Activated naive CD4-positive, alpha-beta T cell treated with Interleukin-2 at 50 U/mL for 16 hours (primary cell): ENCODE measurements around the gene TAS2R1.
"Not testable (repeated sequence)": the region's sequence is repeated elsewhere in the genome, so short reads cannot be mapped to it uniquely, and the experiment has no call there.

Source experiments
- DNase-seq: peaks from one replicate; pipeline ENCODE4 v3.0.0-alpha.2; 2020

TAS2R1 gene

DNA sequence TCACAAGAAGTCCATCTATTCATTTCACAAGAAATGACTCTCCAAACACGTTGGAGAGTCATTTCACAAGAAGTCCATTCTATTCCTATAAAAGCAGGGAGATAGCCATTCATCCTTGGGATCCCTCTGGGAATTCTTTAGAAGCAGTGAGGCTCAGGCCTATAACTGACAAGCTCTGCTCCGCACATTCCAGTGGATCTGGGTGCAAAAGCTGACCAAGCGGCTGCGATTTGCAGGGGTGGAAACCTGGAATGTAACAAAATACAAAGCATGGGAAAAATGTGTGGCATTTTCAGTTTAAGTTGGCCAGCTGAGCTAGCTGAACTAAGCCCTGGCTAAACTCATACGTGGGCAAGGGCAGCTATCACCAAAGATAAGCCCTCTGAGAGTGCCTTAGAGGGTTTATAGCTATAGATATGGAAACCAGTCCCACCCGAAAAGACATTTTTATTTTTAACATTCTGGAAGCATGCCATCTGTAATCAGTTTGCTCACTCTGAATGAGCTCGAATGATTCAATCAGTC lies 8.7 kb downstream of the TAS2R1 start:
- no peak for DNase-seq

DNA sequence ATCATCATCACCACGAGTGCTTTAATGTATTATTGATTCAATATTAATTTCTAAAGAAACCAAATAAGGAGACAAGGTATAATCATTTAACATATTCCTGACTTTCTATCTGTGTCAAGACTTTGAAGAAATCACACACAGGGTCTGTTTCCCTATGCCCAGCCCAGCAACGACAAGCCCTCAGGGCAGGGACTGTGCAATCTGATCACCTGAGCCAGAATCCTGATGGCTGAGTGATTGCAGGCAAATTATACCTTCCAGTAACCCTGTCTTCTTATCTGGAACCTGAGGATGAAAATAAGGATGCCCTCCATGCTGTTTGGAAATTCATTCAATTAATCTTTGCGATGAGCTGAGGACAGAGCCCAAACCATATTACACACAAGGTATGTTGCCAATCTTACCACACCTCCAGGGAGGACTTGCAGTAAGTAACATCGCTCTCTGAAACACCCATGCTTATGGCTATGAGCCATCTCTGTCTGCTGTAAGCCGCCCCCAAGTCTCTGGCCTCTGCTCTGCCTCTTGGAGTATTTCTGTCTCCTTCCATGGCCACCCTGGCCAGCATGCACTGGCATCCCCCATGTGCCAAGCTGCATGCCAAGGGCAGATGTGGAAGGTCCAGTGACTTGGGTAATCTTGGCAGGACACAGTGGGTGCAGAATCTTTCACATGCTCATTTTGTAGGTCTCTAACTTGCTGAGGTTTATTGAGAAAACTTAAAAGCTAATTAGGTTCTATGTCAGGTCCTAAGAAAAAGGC lies 10.6 kb downstream of the TAS2R1 start:
- DNase-seq: no peak

DNA sequence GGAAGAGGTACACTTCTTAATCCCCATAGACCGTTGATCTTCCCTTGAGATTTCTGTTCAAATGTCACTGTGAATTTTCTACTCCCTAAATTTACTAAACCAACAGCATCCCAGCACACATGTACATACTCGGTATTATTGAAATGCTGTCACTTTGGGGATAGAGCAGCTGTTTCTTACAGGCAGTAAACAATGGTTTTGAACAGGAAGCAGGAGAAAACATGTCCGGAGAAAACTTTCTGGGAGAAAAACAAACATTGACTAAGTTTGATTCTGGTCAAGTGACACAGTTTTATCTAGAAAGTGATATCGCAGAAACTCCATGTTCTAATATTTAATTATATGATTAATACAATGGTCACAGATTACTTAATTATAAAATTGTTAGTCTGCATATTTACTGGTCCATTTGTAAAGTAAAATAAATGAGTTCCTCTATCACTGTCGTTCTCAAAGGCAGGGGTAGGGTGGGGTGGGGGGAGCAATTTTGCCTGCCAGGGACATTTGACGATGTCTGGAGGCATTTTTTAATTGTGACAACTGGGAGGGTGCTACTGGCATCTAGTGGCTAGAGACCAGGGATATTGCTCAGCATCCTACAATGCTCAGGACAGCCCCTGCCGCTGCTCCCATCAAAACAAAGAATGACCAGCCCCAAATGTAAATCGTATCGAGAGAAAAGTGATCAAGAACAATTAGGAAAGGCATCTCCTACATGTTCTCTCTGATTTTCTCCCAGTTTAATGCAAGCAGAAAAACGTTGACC lies 12.2 kb downstream of the TAS2R1 start:
- DNase-seq: no peak

DNA sequence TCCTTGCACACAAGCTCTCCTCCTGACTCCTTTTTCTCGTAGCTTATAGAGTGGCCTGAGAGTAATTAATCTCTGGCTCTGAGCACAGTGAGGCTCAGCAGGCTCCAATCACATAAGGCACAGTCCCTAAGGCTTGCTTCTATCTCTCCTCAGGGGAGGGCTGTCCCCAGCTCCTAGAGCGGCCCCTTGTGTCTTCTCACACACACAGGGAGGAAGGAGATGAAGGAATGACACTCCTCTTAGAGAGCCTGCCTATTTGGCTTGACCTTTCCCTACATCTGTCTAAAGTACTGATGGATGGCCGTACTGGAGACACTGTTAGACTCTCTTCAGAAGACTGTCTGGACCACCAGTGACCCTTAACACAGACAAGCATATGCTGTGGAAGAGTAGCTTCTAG lies 12.9 kb downstream of the TAS2R1 start:
- DNase-seq: no peak

DNA sequence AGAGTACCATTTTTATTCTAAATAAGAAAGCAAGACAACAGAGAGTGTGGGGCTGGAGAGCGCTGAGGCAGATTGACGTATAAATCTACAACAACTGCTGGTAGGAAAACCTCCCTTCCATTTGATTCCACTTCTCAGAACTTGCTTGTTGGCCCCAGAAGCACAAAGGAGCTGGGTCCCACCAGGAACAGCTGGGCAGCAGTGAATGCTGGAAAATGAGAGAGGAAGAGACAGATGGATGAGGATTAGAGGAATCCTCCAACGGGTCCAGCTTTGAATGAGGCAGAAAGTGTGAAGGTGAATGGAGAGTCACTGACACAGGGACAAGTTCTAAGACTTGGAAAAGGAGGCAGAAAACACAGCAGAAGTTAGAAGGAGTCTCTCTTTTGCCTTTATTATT lies 14.8 kb downstream of the TAS2R1 start:
- no peak for DNase-seq

- no peak for DNase-seq
Measured at GRCh38 chr5:9613360-9613759, 16.8 kb downstream of the TAS2R1 start.

DNA sequence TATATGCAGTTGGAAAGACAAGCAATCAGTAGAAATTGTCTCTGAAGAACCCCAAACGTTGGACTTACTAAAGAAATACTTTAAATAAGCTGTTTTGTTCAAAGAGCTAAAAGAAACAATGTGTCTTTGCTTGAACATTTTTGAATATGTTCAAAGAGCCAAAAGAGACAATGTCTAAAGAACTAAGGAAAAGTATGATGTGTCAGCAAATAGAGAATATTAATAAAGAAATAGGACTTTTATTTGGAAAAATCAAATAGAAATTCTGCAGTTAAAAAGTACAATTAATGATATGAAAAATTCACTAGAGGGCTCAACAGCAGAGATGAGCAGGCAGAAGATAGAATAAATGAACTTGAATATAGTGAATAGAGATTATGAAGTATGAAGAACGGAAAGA lies 19.2 kb downstream of the TAS2R1 start:
- no peak for DNase-seq

- DNase-seq: no peak
Measured at GRCh38 chr5:9610364-9610763, 19.8 kb downstream of the TAS2R1 start.

DNA sequence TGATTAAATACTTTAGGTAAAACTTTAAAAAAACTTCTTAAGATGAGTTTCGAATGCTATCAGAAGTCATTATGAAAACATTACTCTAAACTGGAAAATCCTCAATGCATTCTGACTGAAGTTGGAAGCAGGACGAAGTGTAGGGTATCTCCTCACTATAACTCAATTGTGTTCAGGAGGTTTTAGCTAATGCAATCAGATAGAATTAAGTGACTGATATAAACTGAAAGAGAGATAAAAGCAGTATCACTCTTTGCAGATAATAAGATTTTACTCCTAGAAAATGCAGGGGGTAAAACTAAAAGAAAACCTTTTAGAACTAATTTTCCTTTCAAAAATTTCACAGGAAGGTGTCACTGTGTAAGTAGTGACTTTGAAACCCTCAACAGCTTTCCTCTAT lies 22.1 kb downstream of the TAS2R1 start:
- DNase-seq: no peak

DNA sequence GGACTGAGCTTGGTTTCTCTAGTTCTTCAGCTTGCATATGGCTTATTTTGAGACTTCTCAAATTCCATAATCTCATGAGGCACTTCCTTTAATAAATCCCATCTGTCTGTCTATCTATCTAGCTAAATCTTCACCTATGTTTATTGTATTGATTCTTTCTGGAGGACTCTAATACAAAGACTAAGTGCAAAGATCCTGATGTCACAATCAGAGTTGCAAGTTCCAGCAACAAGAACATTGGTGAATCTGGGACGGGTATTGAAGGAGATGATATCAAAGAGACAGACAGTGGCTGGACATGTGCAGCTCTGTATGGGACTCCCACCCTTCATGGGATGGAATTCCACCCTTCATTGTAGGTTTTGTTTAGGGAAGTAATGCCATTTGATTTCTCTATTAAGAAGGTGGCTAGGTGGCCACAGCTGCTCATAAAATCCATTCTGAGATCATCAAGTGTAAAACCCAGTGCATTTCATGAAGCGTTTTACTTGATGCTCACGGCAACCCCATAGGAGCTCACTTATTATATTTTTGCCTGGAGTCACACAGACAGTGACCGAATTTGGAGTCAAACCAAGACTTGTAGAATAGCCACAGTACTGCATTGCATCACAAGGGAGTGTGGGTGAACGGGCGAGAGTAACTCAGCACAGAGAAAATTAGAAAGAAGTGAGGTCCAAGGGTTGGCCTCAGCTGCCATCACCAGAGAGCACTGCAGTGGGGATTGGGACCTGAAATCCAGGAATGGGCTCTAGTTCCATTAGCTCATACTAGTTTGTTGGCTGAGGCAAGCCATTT lies 24.9 kb downstream of the TAS2R1 start:
- no peak for DNase-seq

DNA sequence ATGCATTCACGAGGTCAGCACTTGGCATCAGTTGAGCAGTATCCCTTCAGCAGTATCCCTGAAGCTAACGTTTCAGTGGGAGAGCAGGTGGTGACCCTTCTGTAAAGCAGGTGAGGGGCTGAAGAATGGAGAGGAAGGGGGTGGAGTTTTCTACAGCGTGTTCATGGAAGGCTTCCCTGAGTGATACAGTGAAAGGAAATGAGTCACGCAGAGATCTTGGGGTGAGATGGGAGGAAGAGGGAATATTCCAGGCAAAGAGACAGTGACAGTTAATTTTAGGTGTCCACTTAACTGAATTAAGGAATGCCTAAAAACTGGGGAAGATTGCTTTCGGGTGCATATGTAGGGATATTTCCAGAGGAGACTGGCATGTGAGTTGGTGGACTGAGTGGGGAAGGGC lies 25.7 kb downstream of the TAS2R1 start:
- no peak for DNase-seq

- DNase-seq: no peak
Measured at GRCh38 chr5:9601055-9601739, 29.0 kb downstream of the TAS2R1 start.

GRCh38 chr5:9599391-9599790 lies 30.8 kb downstream of the TAS2R1 start:
- DNase-seq: no peak

GRCh38 chr5:9598329-9598728 lies 31.8 kb downstream of the TAS2R1 start:
- DNase-seq: not testable (repeated sequence)

GRCh38 chr5:9597322-9597721 lies 32.8 kb downstream of the TAS2R1 start:
- DNase-seq: not testable (repeated sequence)

- no peak for DNase-seq
Measured at GRCh38 chr5:9596824-9597223, 33.3 kb downstream of the TAS2R1 start.

DNA sequence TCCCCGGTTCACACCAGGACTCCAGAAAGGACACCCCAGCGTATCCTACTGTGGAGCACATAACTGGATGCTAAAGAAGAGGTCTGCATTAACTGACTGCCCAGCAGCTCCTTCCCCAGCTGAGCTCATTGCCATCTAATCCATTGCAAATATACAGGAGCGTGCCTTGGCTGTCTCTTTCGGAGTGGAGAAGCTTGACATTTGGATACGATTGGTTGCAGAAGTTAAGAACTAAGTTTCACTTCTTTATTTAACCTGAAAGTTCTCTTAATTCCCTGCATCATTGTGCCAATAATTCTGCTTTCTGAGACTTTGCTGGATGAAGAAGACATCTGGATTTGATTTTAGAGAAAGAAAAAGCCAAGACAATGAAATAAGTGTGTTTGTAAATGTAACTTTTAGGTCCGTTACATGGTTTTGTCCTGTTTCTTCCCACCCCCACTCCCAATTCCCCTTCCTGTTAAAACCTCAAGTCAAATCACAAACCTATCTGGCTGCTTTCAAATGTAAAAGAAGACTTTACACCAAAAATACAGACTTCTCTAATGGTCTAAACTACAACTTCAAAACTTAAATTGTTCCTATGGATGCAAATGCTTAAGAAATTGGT lies 33.9 kb downstream of the TAS2R1 start:
- DNase-seq: no peak

DNA sequence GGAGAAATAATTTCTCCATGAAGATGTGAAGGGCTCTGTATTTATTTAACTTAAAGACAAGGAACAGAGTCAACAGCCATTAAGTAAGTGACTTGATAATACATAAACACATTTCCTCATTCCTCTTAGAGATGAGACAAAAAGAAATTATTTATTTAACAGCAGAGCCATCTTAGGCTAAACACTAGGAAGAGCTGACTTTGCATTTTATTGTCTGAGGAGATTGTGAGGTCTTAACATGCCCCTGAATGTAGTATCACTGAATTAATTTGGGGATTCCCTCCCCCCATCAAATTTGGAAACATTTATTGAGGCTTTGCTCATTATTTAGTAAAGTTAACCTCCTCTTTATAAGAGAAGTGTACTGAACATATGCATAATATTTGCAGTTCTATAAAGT lies 35.2 kb downstream of the TAS2R1 start:
- no peak for DNase-seq

GRCh38 chr5:9589049-9589835 lies 40.9 kb downstream of the TAS2R1 start:
- no peak for DNase-seq

DNA sequence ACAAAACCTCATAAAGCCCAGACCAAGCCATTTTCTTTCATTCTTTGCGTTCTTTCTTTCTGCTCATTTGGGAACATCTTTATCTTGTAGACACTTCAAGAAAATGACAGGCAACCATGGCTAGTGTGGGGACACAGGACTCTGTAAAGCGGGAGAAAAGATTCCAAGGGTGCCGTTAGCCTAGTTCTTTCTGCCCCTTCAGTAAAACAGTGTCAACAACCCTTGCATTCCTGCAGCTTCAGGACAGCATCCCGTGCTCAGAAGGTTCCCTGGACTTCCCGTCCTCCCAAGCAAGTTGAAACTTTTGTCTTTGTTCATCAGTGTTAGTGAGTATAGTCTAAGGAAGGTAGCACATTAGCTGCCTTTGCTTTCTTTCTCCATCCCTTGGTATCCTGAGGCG lies 41.9 kb downstream of the TAS2R1 start:
- no peak for DNase-seq

DNA sequence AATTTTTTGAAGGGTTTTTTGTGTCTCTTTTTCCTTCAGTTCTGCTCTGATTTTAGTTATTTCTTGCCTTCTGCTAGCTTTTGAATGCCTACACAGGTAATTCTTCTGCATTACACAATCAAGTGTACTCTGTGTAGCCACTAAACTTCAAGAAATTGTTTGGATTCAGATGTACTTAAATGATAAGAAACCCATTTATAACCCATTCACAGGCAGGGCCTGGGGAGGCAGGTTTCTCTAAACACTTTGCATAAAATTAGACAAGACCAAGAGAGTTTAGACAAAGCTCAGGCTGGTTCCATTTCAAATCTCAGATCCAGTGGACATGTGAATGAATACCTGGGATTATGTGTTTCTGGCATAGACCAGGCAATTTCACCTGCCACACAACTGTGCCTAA lies 43.0 kb downstream of the TAS2R1 start:
- DNase-seq: no peak

- no peak for DNase-seq
Measured at GRCh38 chr5:9582406-9582805, 47.7 kb downstream of the TAS2R1 start.
